HG03060 (cell line): ENCODE data around the gene FHIT.
"Not testable (repeated sequence)": the region's sequence is repeated elsewhere in the genome, so short reads cannot be mapped to it uniquely, and the experiment has no call there.

ENCODE experiments used
- ATAC-seq: cut with Tn5 transposase; IDR thresholded peaks from one replicate; pipeline ENCODE4 v1.9.1; 2021; ENCODE audit warnings: low read depth, moderate number of reproducible peaks; ENCODE audit not compliant: unreplicated experiment

FHIT gene

GRCh38 chr3:61066222-61066621 lies 185.0 kb downstream of the FHIT start:
- ATAC-seq = not testable (repeated sequence)

- no peak for ATAC-seq
Observed at GRCh38 chr3:61065451-61066011, 185.7 kb downstream of the FHIT start.

GRCh38 chr3:61061092-61061723 lies 190.0 kb downstream of the FHIT start:
- no peak for ATAC-seq

- no peak for ATAC-seq
Observed at GRCh38 chr3:61060411-61060861, 190.8 kb downstream of the FHIT start.

GRCh38 chr3:61058836-61059235 lies 192.4 kb downstream of the FHIT start:
- no peak for ATAC-seq

- ATAC-seq = no peak
Observed at GRCh38 chr3:61057464-61057863, 193.8 kb downstream of the FHIT start.

- ATAC-seq = no peak
Observed at GRCh38 chr3:61055447-61055846, 195.8 kb downstream of the FHIT start.

GRCh38 chr3:61053781-61054496 lies 197.3 kb downstream of the FHIT start:
- no peak for ATAC-seq

GRCh38 chr3:61052851-61053250 lies 198.4 kb downstream of the FHIT start:
- no peak for ATAC-seq

GRCh38 chr3:61051666-61052065 lies 199.6 kb downstream of the FHIT start:
- ATAC-seq = no peak

GRCh38 chr3:61045169-61045568 lies 206.1 kb downstream of the FHIT start:
- ATAC-seq = not testable (repeated sequence)

- no peak for ATAC-seq
Observed at GRCh38 chr3:61043156-61043555, 208.1 kb downstream of the FHIT start.

GRCh38 chr3:61040618-61041017 lies 210.6 kb downstream of the FHIT start:
- ATAC-seq = no peak

GRCh38 chr3:61035573-61035972 lies 215.7 kb downstream of the FHIT start:
- no peak for ATAC-seq

- ATAC-seq = no peak
Observed at GRCh38 chr3:61032991-61033390, 218.3 kb downstream of the FHIT start.

- no peak for ATAC-seq
Observed at GRCh38 chr3:61031503-61031902, 219.7 kb downstream of the FHIT start.

- ATAC-seq = no peak
Observed at GRCh38 chr3:61030469-61031035, 220.7 kb downstream of the FHIT start.

GRCh38 chr3:61029194-61029593 lies 222.1 kb downstream of the FHIT start:
- ATAC-seq = no peak

GRCh38 chr3:61018807-61019206 lies 232.4 kb downstream of the FHIT start:
- no peak for ATAC-seq

GRCh38 chr3:61017028-61017427 lies 234.2 kb downstream of the FHIT start:
- ATAC-seq = not testable (repeated sequence)

- ATAC-seq = no peak
Observed at GRCh38 chr3:61015859-61016258, 235.4 kb downstream of the FHIT start.
